Left ventricle myocardium superior (tissue), 1 donor: ENCODE measurements around the gene DPY19L1. TPM values are rescaled to one million over a fixed set of nuclear protein-coding genes. Genes with fewer than 3 reads are reported as not detected.

Experiments used
- ATAC-seq: fragments of 200-7000 bp; cut with Tn5 transposase; one replicate; pipeline ENCODE4 v1.9.1; 2020; ENCODE audit warnings: mild to moderate bottlenecking, moderate library complexity
- DNase-seq: peaks from one replicate; pipeline ENCODE4 v3.0.0-alpha.2; 2020
- intact Hi-C: fragments of 100-400 bp; cut with micrococcal nuclease; formaldehyde crosslinking; loops from one replicate; pipeline ENCODE4 v1.11.0; 2022
- total RNA-seq: library from RNA; stranded (reverse); fragmentation: NEBNext Ultra II Directional; extraction: Animal tissue kit (Norgen Biotek cat#: 25700); gene quantifications from one replicate; pipeline ENCODE4 v1.2.1, GENCODE V29; 2021
- donor health status: DM: no; HTN: yes; CAD: no; lungs with severe emphysema.

The DPY19L1 gene
- total RNA-seq, 1 donor from 2014 or later: 25.0 TPM

GRCh38 chr7:35037526-35038341 lies 449 bp upstream of the DPY19L1 start:
- intact Hi-C loops: no loop called here
- DNase-seq: peak; percentile 99
- ATAC-seq: peak; percentile 91

DNA sequence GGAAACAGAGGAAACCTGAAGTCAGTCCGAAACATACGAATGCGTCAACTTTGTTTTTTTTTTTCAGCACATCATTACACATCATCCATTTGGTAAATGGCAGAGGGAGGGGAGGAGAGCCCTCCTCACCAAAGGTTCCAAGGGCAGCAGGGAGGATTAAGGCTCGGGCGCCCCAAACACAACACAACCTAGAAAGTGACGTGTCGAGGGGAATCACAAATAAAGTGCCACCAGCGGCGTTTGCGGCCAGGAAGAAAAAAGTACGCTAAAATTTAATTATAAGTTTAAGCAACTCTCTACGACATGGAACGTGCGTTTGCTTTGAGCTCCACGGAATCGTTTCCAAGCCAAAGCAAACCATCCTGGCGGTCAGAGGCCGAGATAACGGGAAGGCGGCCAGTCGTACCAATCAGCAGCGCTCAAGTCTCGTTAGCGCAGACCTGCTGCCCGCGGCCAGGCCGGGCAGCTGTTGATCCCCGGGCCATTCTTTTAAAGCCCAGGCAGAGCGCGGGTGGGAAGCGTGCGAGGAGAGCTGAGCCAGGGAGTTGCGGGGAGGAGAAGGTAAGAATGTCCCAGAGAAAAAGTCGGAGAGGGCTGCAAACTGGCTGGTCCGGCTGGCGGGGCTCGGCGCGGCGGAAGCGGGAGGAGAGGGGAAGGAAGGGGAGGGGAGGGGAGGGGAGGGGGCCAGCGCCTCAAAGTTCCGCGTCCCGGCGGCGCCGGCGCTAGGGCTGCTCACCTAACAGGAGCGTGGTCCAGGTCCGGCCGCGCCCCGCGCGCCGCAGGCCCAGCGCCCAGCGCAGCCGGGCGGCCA lies 719 bp downstream of the DPY19L1 start:
- ATAC-seq: peak; percentile 21
- DNase-seq: peak; percentile 75
- intact Hi-C loops: no loop called here

DNA sequence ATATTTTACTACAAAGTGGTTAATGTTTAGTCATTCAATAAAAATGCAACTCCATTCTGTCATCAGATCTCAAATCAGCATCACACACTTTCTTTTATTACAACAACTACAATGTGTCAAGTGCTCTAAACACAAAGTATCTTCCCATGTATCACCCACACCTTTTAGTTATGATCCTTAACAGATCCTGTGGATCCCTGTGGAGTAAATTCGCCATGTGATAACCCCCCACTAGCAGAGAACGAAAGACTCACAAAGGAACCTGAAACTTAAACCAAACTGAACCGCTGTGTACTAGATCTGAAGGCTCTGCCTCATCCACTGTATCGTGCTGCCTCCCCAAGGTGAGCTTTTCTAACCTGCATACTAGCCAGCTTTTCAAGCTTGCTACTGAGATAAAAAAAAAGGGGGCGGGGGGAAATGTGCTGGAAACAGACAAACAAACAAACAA lies 1.7 kb downstream of the DPY19L1 start:
- ATAC-seq: peak; percentile 12
- intact Hi-C loops: no loop called here
- no peak for DNase-seq

DNA sequence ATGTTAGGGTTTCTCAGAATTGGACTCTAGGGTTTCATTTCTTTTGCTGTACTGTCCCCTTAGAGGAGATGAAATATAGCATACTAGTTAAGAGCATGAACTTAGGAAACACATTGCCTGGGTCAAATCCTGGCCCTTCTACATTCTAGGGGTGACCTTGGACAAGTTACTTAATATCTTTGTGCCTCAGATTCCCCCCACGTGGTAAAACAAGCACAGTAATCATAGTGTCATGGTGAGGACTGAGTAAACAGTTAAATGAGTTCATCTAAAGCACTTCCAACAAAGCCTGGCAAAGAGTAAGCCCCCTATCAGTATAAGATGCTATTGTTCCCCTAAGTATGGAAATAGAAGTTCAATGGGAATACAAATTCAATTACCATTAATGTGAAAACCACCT lies 5.1 kb downstream of the DPY19L1 start:
- intact Hi-C loops: no loop called here

GRCh38 chr7:35030848-35031247 lies 6.4 kb downstream of the DPY19L1 start:
- ATAC-seq (no peak), DNase-seq (no peak)
- intact Hi-C loops: no loop called here

More for the DNA sequence above, 5.1 kb downstream of the DPY19L1 start:
- ATAC-seq (no peak), DNase-seq (no peak)

- intact Hi-C loops: no loop called here
- DNase-seq (no peak), ATAC-seq (no peak)
Observed at GRCh38 chr7:35029311-35029710, 8.0 kb downstream of the DPY19L1 start.

GRCh38 chr7:35026150-35026549 lies 11.1 kb downstream of the DPY19L1 start:
- intact Hi-C loops: no loop called here
- no peak for DNase-seq
- ATAC-seq: no peak

DNA sequence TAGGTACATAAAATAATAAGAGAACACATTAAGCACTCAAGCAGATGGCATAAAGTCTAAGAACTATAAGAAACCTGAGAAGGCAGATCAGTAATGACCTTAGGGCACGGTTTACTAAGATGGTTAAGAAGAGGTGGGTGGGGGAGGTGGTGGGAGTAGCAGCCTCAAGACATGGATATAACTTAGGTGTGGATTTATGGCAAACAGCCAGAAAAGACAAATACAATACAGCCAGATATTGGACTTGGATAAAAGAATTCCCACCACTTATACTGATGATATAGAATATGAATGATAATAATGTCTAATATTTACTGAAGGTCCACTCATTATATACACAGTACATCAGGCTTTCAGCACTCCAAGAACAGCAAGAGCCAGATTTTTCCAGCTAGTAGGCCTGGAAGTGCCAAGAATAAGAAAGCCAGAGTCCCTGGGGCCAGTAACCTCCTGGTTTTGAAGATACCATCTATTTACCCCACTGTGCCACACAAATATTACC lies 11.9 kb downstream of the DPY19L1 start:
- DNase-seq (no peak), ATAC-seq (no peak)
- intact Hi-C loops: no loop called here

DNA sequence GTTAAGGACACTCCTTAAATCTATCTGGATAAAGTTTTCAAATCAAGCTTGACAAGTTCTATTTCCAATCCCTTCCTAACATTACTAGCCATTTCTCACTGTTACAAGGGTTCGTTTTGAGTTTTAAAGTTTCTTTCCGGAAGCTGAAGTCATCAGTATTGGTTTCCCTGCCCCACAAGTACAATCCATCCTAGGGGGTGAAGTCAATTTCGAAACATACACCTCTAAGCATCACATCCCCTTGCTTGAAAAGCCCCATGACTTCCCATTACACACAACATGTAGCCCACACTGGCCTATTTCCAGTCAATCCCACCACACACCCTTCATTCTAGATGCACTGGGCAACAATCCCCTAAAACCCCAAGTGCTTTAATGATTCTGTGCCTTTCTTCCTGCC lies 13.0 kb downstream of the DPY19L1 start:
- ATAC-seq: no peak
- intact Hi-C loops: no loop called here
- DNase-seq: no peak

GRCh38 chr7:35022725-35023124 lies 14.6 kb downstream of the DPY19L1 start:
- ATAC-seq (no peak), DNase-seq (no peak)
- intact Hi-C loops: no loop called here

GRCh38 chr7:35021445-35021844 lies 15.8 kb downstream of the DPY19L1 start:
- DNase-seq (no peak), ATAC-seq (no peak)
- intact Hi-C loops: no loop called here

DNA sequence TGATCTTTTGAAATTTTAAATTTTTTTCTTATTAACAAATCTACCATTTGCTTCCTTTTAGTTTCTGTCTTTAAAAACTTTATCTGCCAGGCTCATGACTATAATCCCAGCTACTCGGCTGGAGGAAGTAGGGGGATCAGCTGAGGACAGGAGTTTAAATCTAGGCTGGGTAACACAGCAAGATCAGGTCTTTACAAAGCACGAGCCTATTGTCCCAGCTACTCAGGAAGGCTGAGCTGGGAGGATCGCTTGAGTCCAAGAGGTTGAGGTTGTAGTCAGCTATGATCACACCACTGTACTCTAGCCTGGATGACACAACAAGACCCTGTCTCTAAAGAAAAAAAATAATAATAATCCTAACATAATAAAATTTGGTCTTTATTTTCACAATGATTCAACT lies 17.5 kb downstream of the DPY19L1 start:
- intact Hi-C loops: no loop called here
- DNase-seq (no peak), ATAC-seq (no peak)

GRCh38 chr7:35019179-35019729 lies 18.0 kb downstream of the DPY19L1 start:
- no peak for DNase-seq
- intact Hi-C loops: no loop called here
- no peak for ATAC-seq

GRCh38 chr7:35015346-35015859 lies 21.9 kb downstream of the DPY19L1 start:
- ATAC-seq (no peak), DNase-seq (no peak)
- intact Hi-C loops: no loop called here

- intact Hi-C loops: no loop called here
- no peak for ATAC-seq
- no peak for DNase-seq
Observed at GRCh38 chr7:35012160-35012559, 25.1 kb downstream of the DPY19L1 start.

DNA sequence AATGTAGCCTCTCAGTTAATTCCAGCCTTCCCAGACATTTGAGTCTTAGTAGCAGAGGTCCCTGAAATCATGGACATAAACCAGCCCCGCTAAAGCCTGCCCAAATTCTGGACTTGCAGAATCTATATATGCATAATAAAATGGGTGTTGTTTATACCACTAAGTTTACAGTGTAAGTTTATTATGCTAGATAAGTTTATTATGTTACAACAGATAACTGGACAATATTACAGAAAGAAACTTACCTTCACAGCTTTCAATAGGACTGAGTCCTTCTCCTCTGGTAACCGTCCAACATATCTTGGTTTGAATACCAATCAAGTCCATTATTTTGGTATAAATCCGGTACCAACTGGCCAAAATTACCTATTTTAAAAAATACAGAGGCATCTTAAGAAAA lies 26.2 kb downstream of the DPY19L1 start:
- intact Hi-C loops: no loop called here
- DNase-seq: no peak
- ATAC-seq: no peak

DNA sequence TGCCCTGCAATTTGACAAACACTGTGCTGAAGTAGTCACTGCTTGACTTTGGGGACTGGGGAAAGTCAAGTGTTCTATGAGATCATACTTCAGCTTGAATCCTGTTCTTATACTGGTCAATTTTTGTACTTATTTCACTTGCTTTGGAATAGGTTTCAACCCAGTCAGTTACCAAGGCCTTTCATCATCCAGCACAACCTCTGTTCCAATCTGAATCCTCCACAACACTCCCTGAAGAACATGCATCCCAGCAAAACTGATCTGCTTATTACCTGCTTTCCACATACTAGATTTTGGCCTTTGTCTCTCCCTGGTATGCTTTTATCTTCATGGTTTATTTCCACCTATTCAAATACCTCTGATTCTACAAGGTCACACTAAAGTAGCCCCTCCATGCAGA lies 29.5 kb downstream of the DPY19L1 start:
- intact Hi-C loops: no loop called here
- DNase-seq (no peak), ATAC-seq (no peak)

- DNase-seq (no peak), ATAC-seq (no peak)
- intact Hi-C loops: no loop called here
Observed at GRCh38 chr7:35004531-35005095, 32.7 kb downstream of the DPY19L1 start.

DNA sequence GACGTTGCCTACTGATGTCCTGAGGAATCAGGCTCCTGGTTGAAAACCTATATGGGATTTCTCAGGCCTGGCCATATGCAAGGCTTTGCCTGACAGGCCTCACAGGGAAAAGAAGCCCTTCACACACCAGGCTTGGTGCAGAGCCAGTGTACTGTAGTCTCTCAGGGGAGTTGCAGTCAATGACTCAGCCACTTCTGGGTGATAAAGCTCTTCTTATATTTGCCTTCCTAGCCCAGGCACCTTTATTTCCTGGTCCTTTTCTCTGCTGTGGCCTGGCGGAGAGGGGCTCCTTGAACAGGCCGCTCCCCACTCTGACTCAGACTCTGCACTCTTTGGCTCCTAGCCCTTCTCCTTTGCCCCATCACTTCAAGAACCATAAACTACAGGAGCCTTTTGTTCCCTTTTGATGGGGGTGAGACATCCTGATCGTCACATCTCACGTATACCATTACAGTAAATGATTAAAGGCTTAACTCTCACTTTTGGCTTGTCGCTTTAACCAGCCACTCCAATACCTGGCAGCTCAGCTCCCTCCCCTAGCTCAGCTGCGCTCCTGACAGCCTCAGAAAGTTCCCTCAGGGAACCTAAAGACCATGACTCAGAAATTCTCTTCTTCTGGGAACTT lies 33.5 kb downstream of the DPY19L1 start:
- intact Hi-C loops: no loop called here
- DNase-seq (peak; percentile 30), ATAC-seq (peak; percentile 89)
